Measurements from ENCODE around the gene PKIB.

Gene PKIB

DNA sequence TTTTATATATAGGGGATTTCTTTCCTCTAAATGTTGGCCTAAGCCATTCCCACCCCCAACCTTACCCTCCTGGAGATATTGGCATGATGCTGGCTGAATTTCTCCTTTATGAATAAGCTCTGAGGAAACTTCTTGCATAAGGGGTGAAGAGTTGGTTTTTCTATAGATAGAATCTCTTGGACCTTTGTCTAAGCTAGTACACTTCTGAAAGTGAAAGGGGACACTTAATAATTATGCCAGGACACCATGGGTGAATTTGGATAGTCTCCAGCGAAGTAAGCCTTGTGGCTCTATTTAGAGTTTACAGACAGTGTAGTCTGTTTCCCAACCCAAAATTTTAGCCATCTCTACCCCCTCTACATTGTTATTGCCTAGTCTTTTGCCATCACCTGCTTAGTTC is 142.3 kb downstream of the PKIB start:
- no peak for DNase-seq

DNA sequence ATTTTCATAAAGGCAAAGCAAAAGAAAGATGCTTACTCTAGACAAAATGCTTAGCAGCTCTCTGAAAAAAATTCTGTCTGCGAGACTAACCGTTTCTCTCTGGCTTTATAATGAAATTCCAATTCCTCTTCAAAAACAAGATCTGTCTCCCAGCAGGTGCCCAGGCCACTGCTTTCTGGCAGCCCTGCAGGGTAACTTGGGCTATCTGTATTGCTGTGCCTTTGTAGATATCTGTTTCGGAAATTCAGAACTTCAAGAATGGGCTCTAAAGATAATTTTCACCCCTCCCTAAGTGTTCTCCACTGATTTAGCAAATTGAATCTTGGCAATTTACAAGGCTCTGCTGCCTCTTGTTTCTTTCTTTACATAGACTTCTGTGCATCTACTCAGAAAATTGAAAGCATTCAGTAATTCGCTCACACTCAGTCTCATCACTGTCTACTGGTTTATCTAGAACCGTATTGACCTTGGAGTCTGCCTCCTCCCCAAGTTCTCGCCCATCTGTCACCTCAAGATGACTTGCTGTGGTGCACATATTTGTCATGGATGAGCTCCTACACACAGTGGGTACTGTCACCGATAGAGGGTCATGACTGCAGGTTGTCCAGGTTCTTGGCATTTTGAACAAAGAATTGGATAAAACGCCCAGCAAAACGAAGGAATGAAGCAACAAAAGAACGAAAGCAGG is 142.9 kb downstream of the PKIB start:
- no peak for DNase-seq

DNA sequence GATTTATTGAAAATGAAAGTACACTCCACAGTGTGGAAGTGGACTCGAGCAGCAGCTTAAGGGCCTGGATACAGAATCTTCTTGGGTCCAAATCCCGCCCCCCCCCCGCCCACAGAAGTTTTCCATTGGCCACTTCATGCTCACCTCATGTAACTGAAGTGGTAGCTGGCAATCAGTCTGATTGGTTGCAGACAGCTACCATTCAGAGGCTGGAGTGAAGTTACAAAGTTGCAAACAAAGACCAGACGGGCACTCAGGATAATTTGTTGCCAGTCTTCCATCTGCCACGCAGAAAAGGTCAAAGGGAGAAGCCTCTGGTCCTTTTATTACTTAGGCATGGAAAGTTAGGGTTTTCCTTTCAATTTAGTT is 143.5 kb downstream of the PKIB start:
- no peak for DNase-seq

DNA sequence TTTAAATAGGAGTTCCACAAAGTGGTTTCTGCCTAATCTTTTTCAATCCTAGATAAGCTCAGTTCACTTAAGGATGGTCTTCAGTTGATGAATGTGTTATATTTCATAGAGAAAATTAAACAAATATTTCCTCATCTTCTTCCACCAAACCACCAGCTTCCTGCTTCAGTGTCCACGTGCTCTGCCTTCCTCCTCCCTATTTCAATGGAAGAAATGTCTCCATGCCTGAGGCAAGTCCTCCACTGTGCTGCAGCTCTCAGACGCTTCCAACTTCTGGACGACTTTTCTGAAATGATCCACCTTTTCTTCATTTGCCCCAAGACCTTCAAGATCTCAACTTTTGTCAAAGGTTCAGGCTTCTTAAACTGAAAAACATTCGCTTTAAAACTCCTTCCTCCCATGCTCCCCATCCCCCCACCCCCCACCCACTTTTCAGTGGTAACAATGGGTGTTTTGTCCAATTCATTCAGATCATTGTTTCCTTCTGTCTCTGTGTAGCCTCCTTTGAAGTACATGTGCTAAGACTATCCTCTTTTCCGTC is 144.1 kb downstream of the PKIB start:
- DNase-seq = no peak

DNA sequence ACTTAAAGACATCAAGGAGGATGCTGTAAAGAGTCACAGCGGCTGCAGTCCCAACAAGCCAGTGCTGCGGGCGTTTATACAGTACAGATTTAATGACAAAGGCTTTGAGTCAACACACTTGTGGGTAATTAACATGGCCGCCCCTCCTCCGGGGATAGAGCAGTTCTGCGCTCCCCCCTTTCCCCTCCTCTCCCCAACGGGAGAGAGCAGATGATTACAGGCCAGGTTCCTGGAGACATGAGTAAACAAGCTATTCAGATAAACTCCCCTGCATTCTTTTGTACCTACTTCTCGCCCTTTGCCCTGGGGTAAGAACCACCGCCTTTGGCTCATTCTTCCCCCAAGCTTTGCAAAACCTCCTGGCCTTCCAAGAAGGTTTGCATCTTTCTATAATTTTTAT is 145.7 kb downstream of the PKIB start:
- DNase-seq = no peak

DNA sequence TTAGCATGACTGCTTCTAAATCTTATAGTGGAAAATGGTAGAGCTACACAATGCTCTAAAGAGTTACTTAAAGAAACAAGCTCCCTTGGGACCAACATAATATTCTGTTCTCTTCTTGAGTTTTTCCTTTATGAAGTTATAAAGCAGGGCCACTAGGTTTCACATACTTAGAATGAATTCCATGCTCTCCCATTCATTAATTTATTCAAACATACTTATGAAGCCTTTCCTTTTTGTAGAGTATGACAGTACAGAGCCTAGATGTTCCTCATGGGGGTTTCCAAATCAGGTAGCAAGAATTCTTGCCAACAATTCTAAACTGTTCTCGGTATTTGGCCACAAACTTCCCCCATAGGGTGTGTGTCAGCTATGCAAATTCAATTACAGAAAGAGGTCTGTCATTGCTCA is 148.7 kb downstream of the PKIB start:
- no peak for DNase-seq

DNA sequence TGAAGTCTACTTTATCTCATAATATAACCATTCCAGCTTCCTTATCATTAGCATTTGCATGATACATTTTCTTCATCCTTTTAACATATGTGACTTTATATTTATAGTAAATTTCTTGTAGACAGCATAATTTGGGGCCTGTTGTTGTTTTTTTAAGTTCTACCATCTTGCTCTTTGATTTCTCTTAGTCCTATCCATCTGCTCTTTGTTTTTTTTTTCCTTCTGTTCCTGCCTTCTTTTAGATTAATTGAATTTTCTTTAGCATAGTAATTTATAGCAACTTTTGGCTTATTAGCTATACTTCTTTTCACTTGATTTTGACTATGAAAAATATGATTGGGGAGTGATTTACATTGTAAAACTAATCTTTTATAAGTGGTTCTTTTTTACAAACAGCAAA is 150.1 kb downstream of the PKIB start:
- DNase-seq = no peak

DNA sequence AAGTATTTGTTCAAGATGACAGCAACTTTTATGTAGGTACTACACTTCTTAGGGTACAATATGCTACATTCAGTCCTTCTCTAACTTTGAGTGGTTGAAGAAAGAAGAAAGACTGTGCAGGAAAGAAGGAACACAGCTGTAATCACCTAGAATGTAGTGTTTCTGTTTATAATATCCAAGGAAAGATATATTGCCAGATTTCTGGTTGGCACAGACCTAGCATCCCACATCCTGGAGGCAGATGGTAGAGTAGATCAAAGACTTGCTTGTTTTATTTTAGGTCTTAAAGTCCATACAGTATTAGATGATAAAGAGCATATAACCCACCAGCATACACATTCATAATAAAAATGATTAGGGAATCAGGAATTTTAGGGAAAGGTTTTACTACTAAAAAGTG is 156.1 kb downstream of the PKIB start:
- DNase-seq = no peak

DNA sequence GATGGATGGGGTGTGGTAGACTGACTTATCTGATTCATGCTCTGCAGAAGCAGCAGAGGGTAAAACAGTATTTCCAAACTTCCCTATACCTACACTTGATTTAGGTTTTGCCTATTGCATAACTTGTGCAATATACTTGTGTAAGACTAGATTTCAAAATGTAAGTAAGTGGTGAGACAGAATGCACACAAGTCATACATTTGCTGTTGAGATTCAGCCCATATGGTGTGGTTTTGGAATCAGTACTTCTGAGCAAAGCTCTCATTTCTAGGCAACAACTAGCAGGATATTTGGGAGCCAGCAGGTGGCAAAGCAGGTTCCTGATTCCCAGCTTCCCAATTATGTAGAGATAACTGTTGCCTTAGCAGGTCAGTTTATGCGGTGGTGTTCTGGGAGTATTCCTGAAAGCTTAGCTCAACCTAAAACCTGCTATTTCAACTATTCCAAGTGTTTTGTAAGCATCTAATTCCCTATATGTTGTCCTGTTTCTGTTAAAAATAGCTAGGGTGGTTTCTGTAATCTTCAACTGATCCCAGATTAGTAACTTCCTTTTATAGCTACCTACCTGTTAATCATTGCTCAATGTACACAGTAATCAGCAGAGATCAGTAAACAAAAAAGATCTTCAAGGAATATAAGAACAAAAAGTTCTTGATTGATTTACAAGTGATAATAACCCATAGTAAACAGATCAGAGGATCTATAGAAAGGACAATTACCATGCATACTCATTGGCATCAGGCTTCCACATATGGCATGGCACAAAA is 160.8 kb downstream of the PKIB start:
- DNase-seq = no peak

DNA sequence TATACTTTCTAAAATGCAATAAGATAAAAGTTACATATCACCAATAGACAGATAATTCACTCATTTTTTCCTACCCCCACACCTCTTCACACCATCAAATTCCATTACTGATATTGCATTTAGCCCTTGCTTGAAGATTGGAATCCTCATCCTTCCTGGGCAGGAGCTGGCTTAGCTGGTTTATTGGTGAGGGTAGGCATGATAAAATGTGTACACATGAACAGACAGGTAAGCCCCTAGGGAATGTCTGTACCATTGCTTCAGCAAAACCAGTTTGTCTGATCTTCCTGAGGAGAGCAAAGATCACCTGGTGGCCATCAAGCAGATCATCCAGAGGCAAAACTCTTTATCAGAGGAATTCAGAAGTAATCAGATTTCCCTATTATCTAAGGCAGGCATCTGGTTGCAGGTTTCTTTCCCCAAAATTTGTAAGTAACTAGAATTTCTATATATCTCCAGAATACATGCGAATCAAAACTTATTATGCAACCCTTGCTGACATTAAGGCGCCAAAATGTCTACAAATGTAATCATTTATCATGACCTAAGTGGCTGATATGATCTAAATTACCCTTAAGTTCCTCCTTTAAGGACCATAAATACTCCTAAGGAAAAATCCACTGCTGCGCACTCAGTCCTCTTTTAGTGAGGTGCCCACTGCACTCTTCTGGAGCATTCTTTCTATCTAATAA is 162.7 kb downstream of the PKIB start:
- DNase-seq = no peak

All from stimulated activated CD8-positive, alpha-beta memory T cell treated with anti-CD3 and anti-CD28 coated beads, Interleukin-4, amount 100 ng/mL, for 48 hours (primary cell).